GM23338 (cell line): ENCODE results near the gene SLC51A. TPM values are rescaled to one million over a fixed set of nuclear protein-coding genes. Genes with fewer than 3 reads are reported as not detected.

ENCODE experiments used
- ATAC-seq: fragments of 200-7000 bp; cut with Tn5 transposase; 3 replicates; pipeline ENCODE4 v1.9.1; 2020
- DNase-seq: peaks from one replicate; pipeline ENCODE4 v3.0.0-alpha.2; 2015; ENCODE audit warnings: low spot score
- H2AFZ ChIP-seq: fragments of 200-600 bp; sonication (generic); 2 replicates; pipeline ENCODE4 v1.8.0; 2016; ENCODE audit warnings: antibody characterized with exemption, mild to moderate bottlenecking, moderate library complexity
- H3F3A ChIP-seq: fragments of 200-600 bp; sonication (generic); replicated peaks from 2 replicates; pipeline ENCODE4 v1.8.0; 2017; ENCODE audit warnings: antibody characterized with exemption, mixed run types, low read depth
- H3K27ac ChIP-seq: fragments of 200-600 bp; sonication (generic); 2 replicates; pipeline ENCODE4 v1.6.1; 2016; ENCODE audit warnings: low read depth
- H3K27me3 ChIP-seq: fragments of 200-600 bp; sonication (generic); 2 replicates; pipeline ENCODE4 v1.8.0; 2016; ENCODE audit warnings: mild to moderate bottlenecking, mixed run types, moderate library complexity; ENCODE audit not compliant: insufficient read depth
- H3K36me3 ChIP-seq: fragments of 200-600 bp; sonication (generic); 2 replicates; pipeline ENCODE4 v1.8.0; 2016; ENCODE audit warnings: mild to moderate bottlenecking; ENCODE audit not compliant: insufficient read depth
- H3K4me1 ChIP-seq: fragments of 200-600 bp; sonication (generic); 2 replicates; pipeline ENCODE4 v1.8.0; 2016; ENCODE audit warnings: mild to moderate bottlenecking, moderate library complexity; ENCODE audit not compliant: insufficient read depth
- H3K4me2 ChIP-seq: fragments of 200-600 bp; sonication (generic); 2 replicates; pipeline ENCODE4 v1.7.1; 2017; ENCODE audit warnings: mixed run types
- H3K4me3 ChIP-seq: fragments of 200-600 bp; sonication (generic); 2 replicates; pipeline ENCODE4 v1.6.1; 2016; ENCODE audit warnings: mixed run types
- H3K79me2 ChIP-seq: fragments of 200-600 bp; sonication (generic); replicated peaks from 2 replicates; pipeline ENCODE4 v1.8.0; 2017; ENCODE audit warnings: mild to moderate bottlenecking; ENCODE audit not compliant: insufficient read depth
- H3K9me2 ChIP-seq: fragments of 200-600 bp; sonication (generic); 2 replicates; pipeline ENCODE4 v1.8.0; 2017; ENCODE audit not compliant: insufficient read depth
- H4K20me1 ChIP-seq: fragments of 200-600 bp; sonication (generic); replicated peaks from 2 replicates; pipeline ENCODE4 v1.8.0; 2017; ENCODE audit warnings: mild to moderate bottlenecking; ENCODE audit not compliant: insufficient read depth
- H3K27ac Mint-ChIP-seq: 2 replicates; pipeline ENCODE4 v1.8.0; 2020; ENCODE audit warnings: inconsistent platforms, mild to moderate bottlenecking, moderate library complexity, mixed read lengths
- H3K27me3 Mint-ChIP-seq: 3 replicates; pipeline ENCODE4 v1.8.0; 2022; ENCODE audit warnings: low read depth, mild to moderate bottlenecking, moderate library complexity, mixed read lengths, inconsistent platforms; ENCODE audit not compliant: insufficient read depth, poor library complexity
- H3K36me3 Mint-ChIP-seq: 3 replicates; pipeline ENCODE4 v1.8.0; 2021; ENCODE audit warnings: low read depth, mild to moderate bottlenecking, inconsistent platforms, moderate library complexity, mixed read lengths
- H3K4me1 Mint-ChIP-seq: 3 replicates; pipeline ENCODE4 v1.8.0; 2020; ENCODE audit warnings: mild to moderate bottlenecking, inconsistent platforms, mixed read lengths
- H3K4me3 Mint-ChIP-seq: 3 replicates; pipeline ENCODE4 v1.8.0; 2021; ENCODE audit warnings: moderate library complexity, mild to moderate bottlenecking, inconsistent platforms, mixed read lengths
- H3K9me3 Mint-ChIP-seq: 3 replicates; pipeline ENCODE4 v1.8.0; 2020; ENCODE audit warnings: moderate library complexity, mild to moderate bottlenecking, inconsistent platforms, mixed read lengths
- CREB1 ChIP-seq: fragments of 250-450 bp; sonication (Bioruptor Pico); IDR thresholded peaks from 2 replicates; pipeline ENCODE4 v1.5.0; 2020; ENCODE audit warnings: low read depth, mild to moderate bottlenecking, moderate library complexity
- CTCF ChIP-seq, 2 experiments: fragments of 200-600 bp in 1 of 2; sonication (generic) in 1 of 2; conservative IDR thresholded peaks; 2 replicates each; pipeline versions ENCODE4 v1.5.1 to v1.6.1; 2016 to 2017; ENCODE audit warnings: antibody characterized with exemption in 2 of 2, low read depth in 2 of 2, mild to moderate bottlenecking in 2 of 2, moderate library complexity in 1 of 2
- ETS1 ChIP-seq: IDR thresholded peaks from 2 replicates; pipeline ENCODE4 v1.6.1; 2016; ENCODE audit warnings: antibody characterized with exemption
- EZH2 ChIP-seq: fragments of 200-600 bp; sonication (generic); IDR thresholded peaks from one replicate; pipeline ENCODE4 v1.8.0; 2017; ENCODE audit warnings: antibody characterized with exemption, mild to moderate bottlenecking, low read depth; ENCODE audit not compliant: unreplicated experiment
- EZH2phosphoT487 ChIP-seq: fragments of 200-600 bp; sonication (generic); IDR thresholded peaks from one replicate; pipeline ENCODE4 v1.8.1; 2018; ENCODE audit warnings: antibody characterized with exemption; ENCODE audit not compliant: unreplicated experiment
- JUNB ChIP-seq: IDR thresholded peaks from one replicate; pipeline ENCODE4 v1.6.1; 2016; ENCODE audit warnings: antibody characterized with exemption; ENCODE audit not compliant: unreplicated experiment
- NANOG ChIP-seq: IDR thresholded peaks from 2 replicates; pipeline ENCODE4 v1.6.1; 2016; ENCODE audit warnings: antibody characterized with exemption, borderline replicate concordance
- POLR2AphosphoS5 ChIP-seq: IDR thresholded peaks from 2 replicates; pipeline ENCODE4 v1.6.1; 2016; ENCODE audit warnings: antibody characterized with exemption, low read depth
- REST ChIP-seq: IDR thresholded peaks from one replicate; pipeline ENCODE4 v1.6.1; 2018; ENCODE audit warnings: antibody characterized with exemption; ENCODE audit not compliant: unreplicated experiment
- STAT1 ChIP-seq: IDR thresholded peaks from one replicate; pipeline ENCODE4 v1.6.1; 2016; ENCODE audit warnings: antibody characterized with exemption; ENCODE audit not compliant: unreplicated experiment
- ZNF114 ChIP-seq: fragments of 250-450 bp; sonication (Bioruptor Pico); IDR thresholded peaks from 2 replicates; pipeline ENCODE4 v1.5.0; 2020; ENCODE audit warnings: mild to moderate bottlenecking, moderate library complexity
- ZNF331 ChIP-seq: fragments of 250-450 bp; sonication (Bioruptor Pico); IDR thresholded peaks from 2 replicates; pipeline ENCODE4 v1.5.0; 2020; ENCODE audit warnings: low read depth, mild to moderate bottlenecking, moderate library complexity
- ZNF462 ChIP-seq: fragments of 250-450 bp; sonication (Bioruptor Pico); IDR thresholded peaks from 2 replicates; pipeline ENCODE4 v1.5.0; 2020; ENCODE audit warnings: mild to moderate bottlenecking, moderate library complexity
- polyA plus RNA-seq: library from polyadenylated mRNA; unstranded; fragments of >200 nt; fragmentation: Nextera tagmentation; extraction: Ambion mirVana; gene quantifications from 2 replicates; pipeline ENCODE4 v1.2.1, GENCODE V29; 2016
- total RNA-seq: library from RNA; depleted of rRNA; stranded (reverse); fragments of >200 nt; shearing (Covaris generic); gene quantifications from 2 replicates; pipeline ENCODE4 v1.2.3, GENCODE V29; 2014

SLC51A gene
- total and polyA plus RNA-seq, 2 experiments from 2014 or later = 4.0 to 6.7 TPM

GRCh38 chr3:196214783-196215441, 1.4 kb upstream of the SLC51A start:
- H4K20me1 ChIP-seq = no peaks in the 10 kb centered on the region
- H3K4me1 Mint-ChIP-seq = peaks cover 36% of the 10 kb centered on the region
- peaks cover 18% of the 10 kb centered on the region for H3K27me3 Mint-ChIP-seq
- H3K27me3 ChIP-seq = no peaks in the 10 kb centered on the region
- H3K79me2 ChIP-seq = no peaks in the 10 kb centered on the region
- H3K4me2 ChIP-seq = no peak overlapping the region
- TF ChIP-seq REST (no peak), EZH2 (no peak), NANOG (no peak), POLR2AphosphoS5 (no peak), ETS1 (no peak), JUNB (no peak), STAT1 (no peak), ZNF462 (CRISPR knock-in tag) (no peak), ZNF114 (CRISPR knock-in tag) (no peak), EZH2phosphoT487 (no peak), CTCF (conservative IDR thresholded peaks at IDR 0.05; ENCODE audit: low read depth in 2 of 2) (no peak), ZNF331 (CRISPR knock-in tag) (no peak), CREB1 (CRISPR knock-in tag) (no peak)
- H3K4me3 Mint-ChIP-seq = no peak overlapping the region
- H3K9me2 ChIP-seq = no peaks in the 10 kb centered on the region
- peaks cover 9% of the 10 kb centered on the region; the same call in 1 of the 2 replicates for H3K4me1 ChIP-seq
- no peaks in the 10 kb centered on the region; the same call in 1 of the 2 replicates for H3K36me3 ChIP-seq
- ATAC-seq (no peak), DNase-seq (no peak)
- H2AFZ ChIP-seq = no peak overlapping the region
- H3K36me3 Mint-ChIP-seq = no peaks in the 10 kb centered on the region; the same call in 2 of the 3 replicates
- H3K27ac Mint-ChIP-seq = no peak overlapping the region
- peaks cover 10% of the 10 kb centered on the region; the same call in 1 of the 2 replicates for H3F3A ChIP-seq
- H3K27ac ChIP-seq = no peak overlapping the region
- H3K4me3 ChIP-seq = no peak overlapping the region
- no peaks in the 10 kb centered on the region; the same call in 2 of the 3 replicates for H3K9me3 Mint-ChIP-seq
